GM23338 (cell line): ENCODE data around the gene SNHG17. TPM values are rescaled to one million over a fixed set of nuclear protein-coding genes. Genes with fewer than 3 reads are reported as not detected.

Source experiments
- ATAC-seq: fragments of 200-7000 bp; cut with Tn5 transposase; 3 replicates; pipeline ENCODE4 v1.9.1; 2020
- DNase-seq: peaks from one replicate; pipeline ENCODE4 v3.0.0-alpha.2; 2015; ENCODE audit warnings: low spot score
- H2AFZ ChIP-seq: fragments of 200-600 bp; sonication (generic); 2 replicates; pipeline ENCODE4 v1.8.0; 2016; ENCODE audit warnings: antibody characterized with exemption, mild to moderate bottlenecking, moderate library complexity
- H3F3A ChIP-seq: fragments of 200-600 bp; sonication (generic); replicated peaks from 2 replicates; pipeline ENCODE4 v1.8.0; 2017; ENCODE audit warnings: antibody characterized with exemption, mixed run types, low read depth
- H3K27ac ChIP-seq: fragments of 200-600 bp; sonication (generic); 2 replicates; pipeline ENCODE4 v1.6.1; 2016; ENCODE audit warnings: low read depth
- H3K27me3 ChIP-seq: fragments of 200-600 bp; sonication (generic); 2 replicates; pipeline ENCODE4 v1.8.0; 2016; ENCODE audit warnings: mild to moderate bottlenecking, mixed run types, moderate library complexity; ENCODE audit not compliant: insufficient read depth
- H3K36me3 ChIP-seq: fragments of 200-600 bp; sonication (generic); 2 replicates; pipeline ENCODE4 v1.8.0; 2016; ENCODE audit warnings: mild to moderate bottlenecking; ENCODE audit not compliant: insufficient read depth
- H3K4me1 ChIP-seq: fragments of 200-600 bp; sonication (generic); 2 replicates; pipeline ENCODE4 v1.8.0; 2016; ENCODE audit warnings: mild to moderate bottlenecking, moderate library complexity; ENCODE audit not compliant: insufficient read depth
- H3K4me2 ChIP-seq: fragments of 200-600 bp; sonication (generic); 2 replicates; pipeline ENCODE4 v1.7.1; 2017; ENCODE audit warnings: mixed run types
- H3K4me3 ChIP-seq: fragments of 200-600 bp; sonication (generic); 2 replicates; pipeline ENCODE4 v1.6.1; 2016; ENCODE audit warnings: mixed run types
- H3K79me2 ChIP-seq: fragments of 200-600 bp; sonication (generic); replicated peaks from 2 replicates; pipeline ENCODE4 v1.8.0; 2017; ENCODE audit warnings: mild to moderate bottlenecking; ENCODE audit not compliant: insufficient read depth
- H3K9me2 ChIP-seq: fragments of 200-600 bp; sonication (generic); 2 replicates; pipeline ENCODE4 v1.8.0; 2017; ENCODE audit not compliant: insufficient read depth
- H4K20me1 ChIP-seq: fragments of 200-600 bp; sonication (generic); replicated peaks from 2 replicates; pipeline ENCODE4 v1.8.0; 2017; ENCODE audit warnings: mild to moderate bottlenecking; ENCODE audit not compliant: insufficient read depth
- H3K27ac Mint-ChIP-seq: 2 replicates; pipeline ENCODE4 v1.8.0; 2020; ENCODE audit warnings: inconsistent platforms, mild to moderate bottlenecking, moderate library complexity, mixed read lengths
- H3K27me3 Mint-ChIP-seq: 3 replicates; pipeline ENCODE4 v1.8.0; 2022; ENCODE audit warnings: low read depth, mild to moderate bottlenecking, moderate library complexity, mixed read lengths, inconsistent platforms; ENCODE audit not compliant: insufficient read depth, poor library complexity
- H3K36me3 Mint-ChIP-seq: 3 replicates; pipeline ENCODE4 v1.8.0; 2021; ENCODE audit warnings: low read depth, mild to moderate bottlenecking, inconsistent platforms, moderate library complexity, mixed read lengths
- H3K4me1 Mint-ChIP-seq: 3 replicates; pipeline ENCODE4 v1.8.0; 2020; ENCODE audit warnings: mild to moderate bottlenecking, inconsistent platforms, mixed read lengths
- H3K4me3 Mint-ChIP-seq: 3 replicates; pipeline ENCODE4 v1.8.0; 2021; ENCODE audit warnings: moderate library complexity, mild to moderate bottlenecking, inconsistent platforms, mixed read lengths
- H3K9me3 Mint-ChIP-seq: 3 replicates; pipeline ENCODE4 v1.8.0; 2020; ENCODE audit warnings: moderate library complexity, mild to moderate bottlenecking, inconsistent platforms, mixed read lengths
- CREB1 ChIP-seq: fragments of 250-450 bp; sonication (Bioruptor Pico); IDR thresholded peaks from 2 replicates; pipeline ENCODE4 v1.5.0; 2020; ENCODE audit warnings: low read depth, mild to moderate bottlenecking, moderate library complexity
- EZH2 ChIP-seq: fragments of 200-600 bp; sonication (generic); IDR thresholded peaks from one replicate; pipeline ENCODE4 v1.8.0; 2017; ENCODE audit warnings: antibody characterized with exemption, mild to moderate bottlenecking, low read depth; ENCODE audit not compliant: unreplicated experiment
- JUNB ChIP-seq: IDR thresholded peaks from one replicate; pipeline ENCODE4 v1.6.1; 2016; ENCODE audit warnings: antibody characterized with exemption; ENCODE audit not compliant: unreplicated experiment
- NANOG ChIP-seq: IDR thresholded peaks from 2 replicates; pipeline ENCODE4 v1.6.1; 2016; ENCODE audit warnings: antibody characterized with exemption, borderline replicate concordance
- POLR2AphosphoS5 ChIP-seq: IDR thresholded peaks from 2 replicates; pipeline ENCODE4 v1.6.1; 2016; ENCODE audit warnings: antibody characterized with exemption, low read depth
- STAT1 ChIP-seq: IDR thresholded peaks from one replicate; pipeline ENCODE4 v1.6.1; 2016; ENCODE audit warnings: antibody characterized with exemption; ENCODE audit not compliant: unreplicated experiment
- ZNF114 ChIP-seq: fragments of 250-450 bp; sonication (Bioruptor Pico); IDR thresholded peaks from 2 replicates; pipeline ENCODE4 v1.5.0; 2020; ENCODE audit warnings: mild to moderate bottlenecking, moderate library complexity
- ZNF331 ChIP-seq: fragments of 250-450 bp; sonication (Bioruptor Pico); IDR thresholded peaks from 2 replicates; pipeline ENCODE4 v1.5.0; 2020; ENCODE audit warnings: low read depth, mild to moderate bottlenecking, moderate library complexity
- polyA plus RNA-seq: library from polyadenylated mRNA; unstranded; fragments of >200 nt; fragmentation: Nextera tagmentation; extraction: Ambion mirVana; gene quantifications from 2 replicates; pipeline ENCODE4 v1.2.1, GENCODE V29; 2016
- total RNA-seq: library from RNA; depleted of rRNA; stranded (reverse); fragments of >200 nt; shearing (Covaris generic); gene quantifications from 2 replicates; pipeline ENCODE4 v1.2.3, GENCODE V29; 2014
- TF ChIP-seq, protein P1 (sequence below): fragments of 250-450 bp; sonication (Bioruptor Pico); IDR thresholded peaks from 2 replicates; pipeline ENCODE4 v1.5.0; 2020; ENCODE audit warnings: mild to moderate bottlenecking, moderate library complexity
- TF ChIP-seq, protein P2 (sequence below), 2 experiments: fragments of 200-600 bp in 1 of 2; sonication (generic) in 1 of 2; conservative IDR thresholded peaks; 2 replicates each; pipeline versions ENCODE4 v1.5.1 to v1.6.1; 2016 to 2017; ENCODE audit warnings: antibody characterized with exemption in 2 of 2, low read depth in 2 of 2, mild to moderate bottlenecking in 2 of 2, moderate library complexity in 1 of 2

Gene SNHG17
- total and polyA plus RNA-seq, 2 experiments from 2014 or later = 25.4 to 76.1 TPM

DNA sequence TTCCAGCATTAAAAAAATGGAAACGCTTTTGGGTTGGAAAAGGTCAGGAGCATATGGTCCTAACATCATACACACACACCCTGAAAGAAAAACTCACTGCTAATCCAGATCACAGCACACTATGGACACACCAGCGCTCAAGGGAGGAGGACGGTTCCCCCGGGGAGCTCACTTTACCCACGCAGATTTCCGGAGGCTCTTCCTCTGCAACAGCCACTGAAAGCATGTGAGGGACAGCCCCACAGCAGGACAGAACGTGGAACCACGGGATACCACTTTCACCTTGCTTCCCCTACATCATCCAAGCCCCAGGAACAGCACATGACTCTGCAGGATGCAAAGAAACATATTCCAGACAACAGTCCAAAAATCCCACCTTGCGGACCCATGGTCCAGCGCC, 13.2 kb downstream of the SNHG17 start:
- peaks cover 90% of the 10 kb centered on the region for H3K36me3 Mint-ChIP-seq
- H3K27ac Mint-ChIP-seq = no peak overlapping the region
- Histone ChIP-seq H2AFZ (no peak overlapping the region), H3K4me3 (no peak overlapping the region), H3K27me3 (no peaks in the 10 kb centered on the region), H3F3A (peaks cover 49% of the 10 kb centered on the region), H3K27ac (no peak overlapping the region), H3K9me2 (no peaks in the 10 kb centered on the region), H4K20me1 (peaks cover 59% of the 10 kb centered on the region), H3K79me2 (peaks cover 43% of the 10 kb centered on the region), H3K36me3 (peaks cover 74% of the 10 kb centered on the region), H3K4me2 (no peak overlapping the region), H3K4me1 (peaks cover 7% of the 10 kb centered on the region)
- TF ChIP-seq EZH2 (no peak), POLR2AphosphoS5 (no peak), JUNB (no peak), STAT1 (no peak), NANOG (no peak), CREB1 (CRISPR knock-in tag) (no peak), ZNF331 (CRISPR knock-in tag) (no peak), ZNF114 (CRISPR knock-in tag) (no peak)
- TF ChIP-seq, protein P1, sequence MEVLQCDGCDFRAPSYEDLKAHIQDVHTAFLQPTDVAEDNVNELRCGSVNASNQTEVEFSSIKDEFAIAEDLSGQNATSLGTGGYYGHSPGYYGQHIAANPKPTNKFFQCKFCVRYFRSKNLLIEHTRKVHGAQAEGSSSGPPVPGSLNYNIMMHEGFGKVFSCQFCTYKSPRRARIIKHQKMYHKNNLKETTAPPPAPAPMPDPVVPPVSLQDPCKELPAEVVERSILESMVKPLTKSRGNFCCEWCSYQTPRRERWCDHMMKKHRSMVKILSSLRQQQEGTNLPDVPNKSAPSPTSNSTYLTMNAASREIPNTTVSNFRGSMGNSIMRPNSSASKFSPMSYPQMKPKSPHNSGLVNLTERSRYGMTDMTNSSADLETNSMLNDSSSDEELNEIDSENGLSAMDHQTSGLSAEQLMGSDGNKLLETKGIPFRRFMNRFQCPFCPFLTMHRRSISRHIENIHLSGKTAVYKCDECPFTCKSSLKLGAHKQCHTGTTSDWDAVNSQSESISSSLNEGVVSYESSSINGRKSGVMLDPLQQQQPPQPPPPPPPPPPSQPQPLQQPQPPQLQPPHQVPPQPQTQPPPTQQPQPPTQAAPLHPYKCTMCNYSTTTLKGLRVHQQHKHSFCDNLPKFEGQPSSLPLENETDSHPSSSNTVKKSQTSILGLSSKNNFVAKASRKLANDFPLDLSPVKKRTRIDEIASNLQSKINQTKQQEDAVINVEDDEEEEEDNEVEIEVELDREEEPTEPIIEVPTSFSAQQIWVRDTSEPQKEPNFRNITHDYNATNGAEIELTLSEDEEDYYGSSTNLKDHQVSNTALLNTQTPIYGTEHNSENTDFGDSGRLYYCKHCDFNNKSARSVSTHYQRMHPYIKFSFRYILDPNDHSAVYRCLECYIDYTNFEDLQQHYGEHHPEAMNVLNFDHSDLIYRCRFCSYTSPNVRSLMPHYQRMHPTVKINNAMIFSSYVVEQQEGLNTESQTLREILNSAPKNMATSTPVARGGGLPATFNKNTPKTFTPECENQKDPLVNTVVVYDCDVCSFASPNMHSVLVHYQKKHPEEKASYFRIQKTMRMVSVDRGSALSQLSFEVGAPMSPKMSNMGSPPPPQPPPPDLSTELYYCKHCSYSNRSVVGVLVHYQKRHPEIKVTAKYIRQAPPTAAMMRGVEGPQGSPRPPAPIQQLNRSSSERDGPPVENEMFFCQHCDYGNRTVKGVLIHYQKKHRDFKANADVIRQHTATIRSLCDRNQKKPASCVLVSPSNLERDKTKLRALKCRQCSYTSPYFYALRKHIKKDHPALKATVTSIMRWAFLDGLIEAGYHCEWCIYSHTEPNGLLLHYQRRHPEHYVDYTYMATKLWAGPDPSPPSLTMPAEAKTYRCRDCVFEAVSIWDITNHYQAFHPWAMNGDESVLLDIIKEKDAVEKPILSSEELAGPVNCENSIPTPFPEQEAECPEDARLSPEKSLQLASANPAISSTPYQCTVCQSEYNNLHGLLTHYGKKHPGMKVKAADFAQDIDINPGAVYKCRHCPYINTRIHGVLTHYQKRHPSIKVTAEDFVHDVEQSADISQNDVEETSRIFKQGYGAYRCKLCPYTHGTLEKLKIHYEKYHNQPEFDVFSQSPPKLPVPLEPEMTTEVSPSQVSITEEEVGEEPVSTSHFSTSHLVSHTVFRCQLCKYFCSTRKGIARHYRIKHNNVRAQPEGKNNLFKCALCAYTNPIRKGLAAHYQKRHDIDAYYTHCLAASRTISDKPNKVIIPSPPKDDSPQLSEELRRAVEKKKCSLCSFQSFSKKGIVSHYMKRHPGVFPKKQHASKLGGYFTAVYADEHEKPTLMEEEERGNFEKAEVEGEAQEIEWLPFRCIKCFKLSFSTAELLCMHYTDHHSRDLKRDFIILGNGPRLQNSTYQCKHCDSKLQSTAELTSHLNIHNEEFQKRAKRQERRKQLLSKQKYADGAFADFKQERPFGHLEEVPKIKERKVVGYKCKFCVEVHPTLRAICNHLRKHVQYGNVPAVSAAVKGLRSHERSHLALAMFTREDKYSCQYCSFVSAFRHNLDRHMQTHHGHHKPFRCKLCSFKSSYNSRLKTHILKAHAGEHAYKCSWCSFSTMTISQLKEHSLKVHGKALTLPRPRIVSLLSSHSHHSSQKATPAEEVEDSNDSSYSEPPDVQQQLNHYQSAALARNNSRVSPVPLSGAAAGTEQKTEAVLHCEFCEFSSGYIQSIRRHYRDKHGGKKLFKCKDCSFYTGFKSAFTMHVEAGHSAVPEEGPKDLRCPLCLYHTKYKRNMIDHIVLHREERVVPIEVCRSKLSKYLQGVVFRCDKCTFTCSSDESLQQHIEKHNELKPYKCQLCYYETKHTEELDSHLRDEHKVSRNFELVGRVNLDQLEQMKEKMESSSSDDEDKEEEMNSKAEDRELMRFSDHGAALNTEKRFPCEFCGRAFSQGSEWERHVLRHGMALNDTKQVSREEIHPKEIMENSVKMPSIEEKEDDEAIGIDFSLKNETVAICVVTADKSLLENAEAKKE (CRISPR knock-in tag) = no peak
- TF ChIP-seq, protein P2, sequence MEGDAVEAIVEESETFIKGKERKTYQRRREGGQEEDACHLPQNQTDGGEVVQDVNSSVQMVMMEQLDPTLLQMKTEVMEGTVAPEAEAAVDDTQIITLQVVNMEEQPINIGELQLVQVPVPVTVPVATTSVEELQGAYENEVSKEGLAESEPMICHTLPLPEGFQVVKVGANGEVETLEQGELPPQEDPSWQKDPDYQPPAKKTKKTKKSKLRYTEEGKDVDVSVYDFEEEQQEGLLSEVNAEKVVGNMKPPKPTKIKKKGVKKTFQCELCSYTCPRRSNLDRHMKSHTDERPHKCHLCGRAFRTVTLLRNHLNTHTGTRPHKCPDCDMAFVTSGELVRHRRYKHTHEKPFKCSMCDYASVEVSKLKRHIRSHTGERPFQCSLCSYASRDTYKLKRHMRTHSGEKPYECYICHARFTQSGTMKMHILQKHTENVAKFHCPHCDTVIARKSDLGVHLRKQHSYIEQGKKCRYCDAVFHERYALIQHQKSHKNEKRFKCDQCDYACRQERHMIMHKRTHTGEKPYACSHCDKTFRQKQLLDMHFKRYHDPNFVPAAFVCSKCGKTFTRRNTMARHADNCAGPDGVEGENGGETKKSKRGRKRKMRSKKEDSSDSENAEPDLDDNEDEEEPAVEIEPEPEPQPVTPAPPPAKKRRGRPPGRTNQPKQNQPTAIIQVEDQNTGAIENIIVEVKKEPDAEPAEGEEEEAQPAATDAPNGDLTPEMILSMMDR (conservative IDR thresholded peaks at IDR 0.05; ENCODE audit: low read depth in 2 of 2) = no peak
- no peak for DNase-seq
- ATAC-seq = no peak
- H3K4me3 Mint-ChIP-seq = no peak overlapping the region; the same call in 2 of the 3 replicates
- no peaks in the 10 kb centered on the region for H3K9me3 Mint-ChIP-seq
- H3K4me1 Mint-ChIP-seq = peaks cover 11% of the 10 kb centered on the region
- peaks cover 25% of the 10 kb centered on the region for H3K27me3 Mint-ChIP-seq
